Uterus (tissue), 4 donors: Measurements from ENCODE around the gene C2orf42. TPM values are rescaled to one million over a fixed set of nuclear protein-coding genes. Genes with fewer than 3 reads are reported as not detected.
"Not testable (repeated sequence)": the region's sequence is repeated elsewhere in the genome, so short reads cannot be mapped to it uniquely, and the experiment has no call there.

ENCODE experiments used
- DNase-seq, 2 donors: peaks; one replicate each; pipeline ENCODE4 v3.0.0-alpha.2; 2019 to 2020
- H3K27ac ChIP-seq, 2 donors: fragments of 200-600 bp; sonication (generic); 1 replicate in 1 of 2; 2 replicates in 1 of 2; pipeline ENCODE4 v1.5.1; 2016 to 2018
- H3K27me3 ChIP-seq, 2 donors: fragments of 200-600 bp; sonication (generic); one replicate each; pipeline ENCODE4 v1.5.1; 2018 to 2019; ENCODE audit warnings: control low read depth in 1 of 2
- H3K36me3 ChIP-seq, 2 donors: fragments of 200-600 bp; sonication (generic); one replicate each; pipeline ENCODE4 v1.5.1; 2019; ENCODE audit warnings: control low read depth in 1 of 2
- H3K4me1 ChIP-seq, 2 donors: fragments of 200-600 bp; sonication (generic); one replicate each; pipeline ENCODE4 v1.5.1; 2018 to 2019; ENCODE audit warnings: control low read depth in 1 of 2
- H3K4me3 ChIP-seq, 2 donors: fragments of 200-600 bp; sonication (generic); 1 replicate in 1 of 2; 2 replicates in 1 of 2; pipeline ENCODE4 v1.5.1; 2018 to 2019; ENCODE audit warnings: mild to moderate bottlenecking in 1 of 2
- H3K9me3 ChIP-seq, 2 donors: fragments of 200-600 bp; sonication (generic); one replicate each; pipeline ENCODE4 v1.5.1; 2019; ENCODE audit warnings: control low read depth in 1 of 2
- POLR2A ChIP-seq, 2 donors: fragments of 450-650 bp; IDR thresholded peaks; one replicate each; pipeline ENCODE4 v1.6.1; 2016; ENCODE audit warnings: antibody characterized with exemption in 2 of 2, mild to moderate bottlenecking in 1 of 2, moderate library complexity in 1 of 2
- intact Hi-C: fragments of 100-400 bp; cut with DNase I; formaldehyde crosslinking; loops from one replicate; pipeline ENCODE4 v1.15.1; 2023; ENCODE audit warnings: low total_unique reads
- total RNA-seq, 4 donors: library from RNA; depleted of rRNA in 3 of 4; stranded (reverse); fragments of >200 nt in 3 of 4; gene quantifications; one replicate each; pipeline versions ENCODE4 v1.1.0 to v1.2.4, GENCODE V29; 2014 to 2023
- TF ChIP-seq, protein P1 (sequence below), 4 experiments: fragments of 200-600 bp in 2 of 4; fragments of 450-650 bp in 2 of 4; sonication (generic) in 2 of 4; IDR thresholded peaks; one replicate each; pipeline ENCODE4 v1.5.1; 2016 to 2019; ENCODE audit warnings: antibody characterized with exemption in 4 of 4, mild to moderate bottlenecking in 2 of 4, moderate library complexity in 1 of 4
- donor health status: DM: yes; HTN: yes; CAD: no.

C2orf42 gene
- total RNA-seq, 4 donors from 2014 or later = 10.3 to 45.7 (median 23.8) TPM

DNA sequence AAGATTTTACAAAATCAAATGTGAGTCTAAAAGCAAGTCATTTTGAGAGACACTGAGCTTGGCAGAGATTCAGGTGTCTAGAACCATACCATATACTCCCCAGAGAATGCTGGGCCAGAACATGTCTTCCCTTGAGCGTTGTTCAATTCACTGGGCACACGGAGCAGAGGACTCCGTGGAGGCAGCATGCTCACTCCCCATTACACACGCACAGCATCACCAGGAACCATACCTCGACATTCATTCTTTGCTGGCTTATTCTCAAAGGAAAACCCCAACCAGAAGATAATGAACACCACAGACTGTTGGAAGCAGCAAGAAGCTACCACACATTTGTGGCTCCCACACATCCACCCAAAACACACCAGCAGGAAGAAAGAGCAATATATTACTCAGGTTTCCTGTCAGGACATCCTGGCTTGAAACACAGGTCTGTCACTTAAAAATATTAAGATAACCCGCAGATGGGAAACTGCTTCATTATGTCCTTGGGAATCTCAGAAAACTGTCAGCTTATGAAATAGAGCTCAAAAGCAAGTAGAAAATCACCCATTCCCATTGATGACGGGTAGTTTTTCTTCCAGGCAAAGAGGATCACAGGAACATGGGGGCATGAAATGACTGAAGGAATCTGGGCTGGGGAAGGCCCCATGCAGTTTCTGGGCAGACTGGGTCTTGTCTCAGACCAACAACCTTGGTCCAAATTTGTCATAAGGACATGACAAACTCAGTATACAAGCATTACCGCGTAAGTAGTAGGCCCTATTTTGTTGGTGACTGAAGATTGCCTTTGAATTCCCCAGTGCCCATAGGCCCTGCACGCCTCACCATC lies 57.1 kb downstream of the C2orf42 start:
- no peaks in the 10 kb centered on the region for H3K27me3 ChIP-seq
- H3K4me1 ChIP-seq = peaks cover 6 to 9% of the 10 kb centered on the region in 2 donors
- no peaks in the 10 kb centered on the region for H3K36me3 ChIP-seq
- no peak for TF ChIP-seq POLR2A (IDR thresholded peaks at IDR 0.05)
- no peak for DNase-seq
- H3K27ac ChIP-seq = peak overlapping the region; percentile 87 to 99
- no peaks in the 10 kb centered on the region for H3K9me3 ChIP-seq
- intact Hi-C loops = no loop called here
- no peak overlapping the region for H3K4me3 ChIP-seq

DNA sequence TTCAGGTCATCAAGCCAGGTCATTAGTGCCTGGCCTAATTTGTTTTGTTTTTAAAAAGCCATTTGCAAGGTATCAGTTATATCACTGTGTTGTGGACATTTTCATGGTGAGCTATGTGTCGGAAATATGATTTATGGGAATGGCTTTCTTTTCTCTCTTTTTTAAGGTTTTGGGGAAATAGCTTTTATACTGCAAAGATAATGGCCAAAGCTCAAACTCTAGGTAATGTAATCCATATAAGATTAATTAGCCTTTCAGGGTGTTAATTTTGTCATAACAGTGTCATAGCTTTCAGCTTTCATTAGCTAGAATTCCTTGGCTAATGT lies 57.7 kb downstream of the C2orf42 start:
- peak overlapping the region; percentile 87 to 99 for H3K27ac ChIP-seq
- intact Hi-C loops = no loop called here
- TF ChIP-seq, protein P1, sequence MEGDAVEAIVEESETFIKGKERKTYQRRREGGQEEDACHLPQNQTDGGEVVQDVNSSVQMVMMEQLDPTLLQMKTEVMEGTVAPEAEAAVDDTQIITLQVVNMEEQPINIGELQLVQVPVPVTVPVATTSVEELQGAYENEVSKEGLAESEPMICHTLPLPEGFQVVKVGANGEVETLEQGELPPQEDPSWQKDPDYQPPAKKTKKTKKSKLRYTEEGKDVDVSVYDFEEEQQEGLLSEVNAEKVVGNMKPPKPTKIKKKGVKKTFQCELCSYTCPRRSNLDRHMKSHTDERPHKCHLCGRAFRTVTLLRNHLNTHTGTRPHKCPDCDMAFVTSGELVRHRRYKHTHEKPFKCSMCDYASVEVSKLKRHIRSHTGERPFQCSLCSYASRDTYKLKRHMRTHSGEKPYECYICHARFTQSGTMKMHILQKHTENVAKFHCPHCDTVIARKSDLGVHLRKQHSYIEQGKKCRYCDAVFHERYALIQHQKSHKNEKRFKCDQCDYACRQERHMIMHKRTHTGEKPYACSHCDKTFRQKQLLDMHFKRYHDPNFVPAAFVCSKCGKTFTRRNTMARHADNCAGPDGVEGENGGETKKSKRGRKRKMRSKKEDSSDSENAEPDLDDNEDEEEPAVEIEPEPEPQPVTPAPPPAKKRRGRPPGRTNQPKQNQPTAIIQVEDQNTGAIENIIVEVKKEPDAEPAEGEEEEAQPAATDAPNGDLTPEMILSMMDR (IDR thresholded peaks at IDR 0.05) = no peak
- no peak for TF ChIP-seq POLR2A (IDR thresholded peaks at IDR 0.05)
- H3K9me3 ChIP-seq = no peaks in the 10 kb centered on the region
- peaks cover 6 to 9% of the 10 kb centered on the region in 2 donors for H3K4me1 ChIP-seq
- H3K4me3 ChIP-seq = peak overlapping the region in 1 of 2 donors; percentile 26
- no peak for DNase-seq
- H3K36me3 ChIP-seq = no peaks in the 10 kb centered on the region
- no peaks in the 10 kb centered on the region for H3K27me3 ChIP-seq

DNA sequence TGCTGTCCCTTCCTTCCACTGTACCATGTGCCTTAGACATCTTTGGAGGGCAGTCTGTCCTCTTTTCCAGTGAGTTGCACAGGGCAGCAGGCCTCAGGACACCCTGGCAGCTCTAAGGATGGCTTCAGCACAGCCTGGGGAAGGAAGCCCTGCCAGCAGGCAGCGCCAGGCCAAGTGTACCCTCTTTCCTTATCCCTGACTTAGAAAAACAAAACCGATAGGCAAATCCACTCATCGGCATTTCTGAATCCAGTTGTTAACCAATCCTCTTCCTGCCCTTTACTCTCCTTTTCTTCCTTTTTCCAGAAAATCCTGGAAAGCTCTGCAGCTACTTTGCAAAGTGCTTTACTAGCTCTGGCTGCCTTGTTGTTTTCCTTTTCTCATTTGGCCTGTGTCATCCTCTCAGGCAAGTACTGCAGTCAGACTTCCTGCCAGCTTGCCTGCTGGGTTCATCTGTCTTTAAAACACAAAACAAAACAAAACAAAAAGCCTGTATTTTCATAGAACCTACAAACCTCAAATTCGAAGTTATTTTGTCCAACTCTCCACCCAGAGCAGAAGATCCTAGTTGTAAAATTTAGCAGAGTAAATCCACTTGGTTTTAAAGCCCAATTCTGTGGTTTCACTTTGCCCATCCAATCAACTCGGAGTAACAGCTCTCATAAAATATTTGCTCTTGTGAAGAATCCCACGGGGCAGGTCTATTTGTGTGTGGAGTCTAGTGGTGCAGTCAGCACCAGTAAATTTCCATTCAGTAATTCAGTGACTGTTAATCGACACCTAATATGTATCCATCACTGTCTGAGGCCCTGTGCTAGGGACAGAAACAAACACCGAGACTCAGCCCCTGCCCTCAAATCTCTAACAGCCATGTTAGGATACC lies 58.3 kb downstream of the C2orf42 start:
- Histone ChIP-seq H3K36me3 (no peaks in the 10 kb centered on the region), H3K4me1 (peaks cover 6 to 9% of the 10 kb centered on the region in 2 donors), H3K4me3 (peak overlapping the region; percentile 26 to 30), H3K9me3 (no peaks in the 10 kb centered on the region), H3K27me3 (no peaks in the 10 kb centered on the region), H3K27ac (peak overlapping the region; percentile 87 to 99)
- TF ChIP-seq POLR2A (IDR thresholded peaks at IDR 0.05) = peak in 1 of 2 donors; percentile 49
- TF ChIP-seq, protein P1 (IDR thresholded peaks at IDR 0.05) = peak in 1 of 4 experiments; percentile 6
- DNase-seq = peak in 1 of 2 donors; percentile 48
- intact Hi-C loops = no loop called here

DNA sequence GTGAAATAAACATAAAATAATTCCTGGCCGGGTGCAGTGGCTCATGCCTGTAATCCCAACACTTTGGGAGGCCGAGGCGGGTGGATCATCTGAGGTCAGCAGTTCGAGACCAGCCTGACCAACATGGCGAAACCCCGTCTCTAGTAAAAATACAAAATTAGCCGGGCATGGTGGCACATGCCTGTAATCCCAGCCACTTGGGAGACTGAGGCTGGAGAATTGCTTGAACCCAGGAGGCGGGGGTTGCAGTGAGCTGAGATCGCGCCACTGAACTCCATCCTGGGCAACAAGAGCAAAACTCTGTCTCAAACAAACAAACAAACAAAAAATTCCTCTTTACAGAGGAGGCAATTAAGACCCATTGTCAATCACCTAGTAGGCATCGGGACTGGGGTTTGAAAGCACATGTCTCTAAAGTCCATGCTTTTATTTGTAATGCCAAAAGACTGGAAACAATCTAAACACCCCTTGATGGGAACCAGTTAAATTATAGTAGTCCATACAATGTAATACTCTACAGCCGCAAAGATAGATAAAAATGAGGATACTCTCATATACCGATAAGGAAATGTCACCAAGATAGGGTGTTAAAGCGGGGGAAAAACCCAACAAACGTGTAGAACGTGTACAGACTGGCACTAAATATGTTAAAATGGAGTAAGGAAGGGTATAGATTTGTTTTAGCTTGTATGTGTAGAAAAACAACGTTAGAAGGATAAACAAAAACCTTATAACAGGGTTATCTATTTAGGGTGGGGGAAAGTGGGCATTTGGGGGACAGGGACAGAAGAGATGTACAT lies 59.3 kb downstream of the C2orf42 start:
- H3K4me1 ChIP-seq, intact Hi-C loops, DNase-seq, H3K9me3 ChIP-seq, H3K27me3 ChIP-seq, H3K36me3 ChIP-seq: not testable (repeated sequence)
- Histone ChIP-seq H3K27ac (peak overlapping the region; percentile 87 to 99), H3K4me3 (peak overlapping the region; percentile 26 to 30)

DNA sequence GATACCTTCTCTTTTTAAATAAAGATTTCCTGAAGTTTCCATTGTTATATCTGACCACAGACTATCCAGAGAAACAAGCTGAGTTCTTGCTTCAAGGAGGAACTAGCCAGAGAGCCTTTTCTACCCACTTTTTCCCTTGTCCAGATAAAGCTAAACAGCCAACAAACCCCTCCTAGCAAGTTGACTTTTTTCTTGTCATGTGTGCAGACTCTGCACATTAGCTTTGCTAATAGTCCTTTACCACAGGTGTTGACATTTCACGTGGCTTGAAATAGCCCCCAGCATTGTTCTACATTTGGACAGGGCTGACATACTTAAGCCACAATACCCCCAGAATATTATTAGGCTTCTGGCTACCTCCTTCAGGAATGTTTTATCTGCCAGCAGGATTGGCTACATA lies 62.8 kb downstream of the C2orf42 start:
- Histone ChIP-seq H3K36me3 (no peaks in the 10 kb centered on the region), H3K27me3 (no peaks in the 10 kb centered on the region), H3K27ac (peak overlapping the region in 1 of 2 donors; percentile 100), H3K9me3 (no peaks in the 10 kb centered on the region), H3K4me3 (no peak overlapping the region), H3K4me1 (peaks cover 6 to 9% of the 10 kb centered on the region in 2 donors)
- intact Hi-C loops = no loop called here
- no peak for DNase-seq
- no peak for TF ChIP-seq POLR2A (IDR thresholded peaks at IDR 0.05)
- TF ChIP-seq, protein P1 (IDR thresholded peaks at IDR 0.05) = no peak
